Fibroblast of peridontal ligament (primary cell): ENCODE data around the gene HOXB4.

Experiments
- DNase-seq: peaks from one replicate; pipeline ENCODE4 v3.0.0-alpha.2; 2010; ENCODE audit errors: extremely low read depth

Gene HOXB4

DNA sequence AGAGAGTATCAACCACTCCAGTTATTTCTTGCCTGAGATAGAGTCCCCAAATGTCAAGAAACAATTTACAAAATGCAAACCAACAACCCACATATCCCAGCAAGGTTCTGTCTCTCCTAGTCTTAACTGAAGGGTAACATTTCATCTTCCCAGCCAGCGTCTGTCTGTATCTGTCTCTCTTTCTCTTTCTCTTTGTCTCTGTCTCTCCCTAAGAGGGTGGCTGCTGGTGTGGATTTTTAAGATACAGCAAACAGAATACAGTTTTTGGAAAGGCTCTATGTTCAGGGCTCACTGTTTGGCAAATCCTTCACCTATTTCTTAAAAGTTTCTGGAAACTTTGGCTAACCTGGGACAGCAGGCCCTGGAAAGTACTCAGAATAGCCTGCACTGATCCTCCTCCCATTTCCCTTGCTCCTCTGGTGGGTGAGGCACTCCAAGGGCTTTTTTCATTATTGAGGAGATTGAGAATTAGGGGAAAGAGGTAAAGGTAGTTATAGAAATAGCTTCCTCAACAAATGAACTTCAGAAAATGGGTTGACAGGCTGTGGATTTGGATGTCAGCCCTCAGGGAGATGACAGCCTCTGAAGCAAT, 6.2 kb downstream of the HOXB4 start:
- DNase-seq = no peak

DNA sequence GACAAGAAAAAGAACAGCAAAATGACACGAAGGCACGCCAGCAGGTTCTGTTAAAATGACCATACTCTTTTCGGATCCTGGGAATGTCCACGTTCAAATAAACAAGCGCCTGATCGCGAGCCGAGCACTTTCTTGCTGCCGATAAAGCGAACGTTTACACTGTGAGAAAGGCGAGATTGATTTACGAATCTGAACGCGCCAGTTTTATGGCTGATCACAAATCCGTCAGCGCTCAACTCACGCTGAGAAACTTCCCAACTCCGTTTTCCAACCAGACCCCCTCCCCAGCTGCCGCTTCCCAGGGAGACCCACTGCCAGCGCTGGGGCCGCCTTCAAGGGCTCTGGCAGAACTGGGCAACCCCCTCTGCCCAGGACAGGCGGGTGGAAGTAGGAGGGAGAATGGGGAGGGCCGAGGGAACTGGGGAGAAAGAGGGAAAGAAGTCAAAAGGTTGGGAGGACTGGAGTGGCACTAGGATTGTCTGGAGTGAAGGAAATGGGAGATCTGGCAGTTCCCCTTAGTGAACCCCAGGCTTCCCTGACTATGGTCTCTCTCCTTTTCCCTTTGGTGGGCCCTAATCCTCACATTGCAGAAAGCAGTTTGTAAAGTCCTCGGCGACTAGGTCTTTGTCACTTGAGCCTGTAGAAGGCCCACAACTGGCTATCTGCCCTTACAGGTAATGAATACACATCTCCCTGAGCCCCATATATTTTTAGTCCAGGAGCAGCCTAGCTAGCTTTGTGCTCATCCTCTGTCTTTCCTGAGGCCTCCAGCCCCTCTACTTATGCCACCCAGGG, 6.9 kb downstream of the HOXB4 start:
- DNase-seq = no peak

DNA sequence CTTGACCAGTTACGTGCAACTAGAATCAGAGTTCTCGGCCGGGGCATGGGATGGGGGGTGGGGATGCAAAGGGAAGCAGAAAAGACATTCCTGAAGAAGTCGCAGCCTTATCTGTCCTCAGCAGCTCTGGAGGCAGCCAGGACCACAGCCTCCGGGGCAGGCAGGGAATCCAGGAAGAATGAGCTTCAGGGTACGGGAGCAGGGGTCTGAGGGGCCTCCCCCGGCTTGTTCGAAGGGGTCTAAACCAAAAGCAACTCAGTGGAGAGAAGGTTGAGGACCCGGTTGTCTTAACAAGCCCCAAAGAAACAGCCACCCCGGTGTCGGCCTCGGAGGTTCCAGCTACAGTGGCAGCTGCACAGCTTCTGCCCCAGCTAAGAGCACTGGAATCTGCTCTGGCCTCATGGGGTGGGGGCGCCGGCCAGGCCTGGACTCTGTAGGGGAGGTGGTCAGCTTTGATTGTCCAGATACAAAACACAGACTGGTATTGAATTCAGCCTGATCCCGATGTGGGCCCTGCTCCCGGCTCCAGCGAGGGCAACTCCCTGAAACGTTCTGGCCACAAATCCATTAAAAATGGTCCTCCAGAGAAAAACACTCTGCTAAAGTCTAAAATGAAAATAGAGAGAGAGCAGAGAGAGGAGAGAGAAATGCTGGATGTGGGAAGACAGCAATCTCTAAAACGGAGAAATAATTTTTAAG, 7.7 kb downstream of the HOXB4 start:
- no peak for DNase-seq

DNA sequence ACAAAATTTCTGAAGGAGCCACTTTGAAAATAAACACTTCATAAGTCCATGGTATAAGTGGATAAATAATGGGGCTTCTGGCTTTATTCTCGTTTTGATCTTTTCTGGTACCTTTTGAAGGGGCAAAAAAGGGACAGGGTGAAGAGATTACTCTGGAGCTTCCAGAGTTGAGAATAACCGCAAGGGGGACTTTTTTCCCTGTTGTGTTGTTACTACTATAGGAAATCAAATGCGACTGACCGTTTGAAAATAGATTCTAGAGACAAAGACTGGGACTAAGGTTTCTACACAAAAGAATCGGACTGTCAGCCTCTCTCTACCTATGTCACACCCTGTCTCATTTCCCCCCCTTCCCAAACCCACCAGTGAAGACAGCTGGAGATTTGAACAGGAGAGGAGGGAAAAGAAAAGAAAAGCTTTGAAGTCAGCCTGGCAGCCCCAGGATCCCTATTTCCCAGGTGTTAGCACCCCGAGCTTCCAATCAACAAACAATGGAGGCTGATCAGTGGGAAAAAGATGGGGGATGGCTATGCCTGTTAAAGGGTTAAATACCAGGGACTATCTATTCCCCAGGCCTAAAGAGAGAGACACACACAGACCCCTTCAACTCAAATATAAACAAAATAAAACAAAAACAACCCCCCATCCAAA, 8.4 kb downstream of the HOXB4 start:
- no peak for DNase-seq

DNA sequence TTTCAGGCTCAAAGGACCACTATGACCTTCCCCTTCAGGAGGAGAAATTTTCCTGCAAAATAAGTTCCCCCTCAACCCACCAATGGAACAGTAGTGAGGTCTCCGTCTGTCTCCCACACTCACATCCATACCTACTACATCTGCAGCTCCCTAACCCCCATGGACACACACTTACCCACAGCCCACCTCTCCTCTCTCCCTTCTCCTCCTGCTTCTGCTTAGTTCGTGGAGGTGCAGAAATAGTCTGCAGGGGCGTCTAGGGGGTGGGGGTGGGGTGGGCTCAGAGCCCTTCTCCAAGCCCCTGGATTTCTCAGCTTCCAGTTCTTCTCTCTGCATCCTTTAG, 8.9 kb downstream of the HOXB4 start:
- DNase-seq = no peak

DNA sequence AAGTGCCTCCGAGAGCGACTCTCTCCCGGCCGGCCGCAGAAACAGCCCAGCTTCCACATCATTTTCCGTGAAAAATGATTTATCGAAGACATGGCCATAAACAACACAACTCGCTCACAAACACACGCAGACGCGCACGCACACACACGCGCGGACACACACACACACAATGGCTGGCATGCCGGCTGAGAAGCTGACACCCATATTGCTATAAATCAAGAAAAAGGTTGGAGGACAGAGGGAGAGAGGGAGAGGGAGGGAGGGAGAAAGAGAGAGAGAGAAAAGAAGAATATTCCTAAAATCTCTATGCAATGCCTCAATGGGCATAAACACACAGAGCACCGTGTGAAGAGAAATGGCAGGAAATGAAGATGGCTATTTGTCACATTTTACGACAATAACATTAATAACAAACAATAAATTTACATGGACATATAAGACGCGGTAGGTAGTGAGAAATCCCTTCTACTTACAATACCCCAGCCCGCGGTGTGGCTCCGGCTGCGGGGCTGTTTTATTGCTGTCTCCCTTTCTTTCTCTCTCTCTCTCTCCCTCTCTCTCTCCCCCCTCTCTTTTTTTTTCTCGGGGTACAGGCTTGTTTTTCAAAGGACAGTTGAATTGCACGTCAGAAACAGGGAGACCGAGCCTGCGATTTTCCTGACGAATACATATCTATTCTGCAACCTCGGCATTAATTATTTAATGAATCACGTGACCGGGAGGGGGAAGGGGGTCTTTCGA, 9.5 kb downstream of the HOXB4 start:
- no peak for DNase-seq

DNA sequence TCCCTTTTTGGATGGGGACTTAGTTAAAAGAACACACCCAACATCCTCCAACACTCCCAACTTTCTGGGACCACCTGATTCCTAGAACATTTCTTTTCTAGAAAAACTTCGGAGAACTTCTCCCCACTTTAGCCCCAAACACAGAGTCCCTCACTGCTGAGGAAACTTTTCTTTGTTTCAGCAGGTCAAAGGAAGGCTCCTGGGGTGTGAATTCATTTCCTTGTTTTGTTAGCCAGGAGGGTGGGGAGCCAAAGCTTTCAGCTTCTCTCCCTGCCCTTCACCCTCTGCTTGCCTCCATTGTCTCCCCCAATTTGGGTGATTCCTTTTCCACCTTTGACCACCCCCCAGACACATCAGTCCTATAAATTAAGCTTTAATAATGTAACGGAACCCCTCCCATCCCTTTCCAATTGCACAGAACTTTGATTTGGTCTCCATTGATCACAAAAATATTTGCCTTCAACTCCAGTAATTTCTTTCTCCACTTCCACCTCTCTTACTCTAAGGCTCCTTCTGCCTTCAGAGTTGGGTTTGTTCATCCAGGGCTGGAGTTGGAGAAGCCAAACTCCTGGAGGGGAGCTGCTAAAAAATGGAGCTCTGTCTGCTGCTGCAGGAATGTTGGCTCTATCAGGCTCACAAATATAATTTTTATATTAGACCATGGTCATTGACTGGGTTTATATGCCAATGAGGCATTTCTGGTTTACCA, 10.3 kb downstream of the HOXB4 start:
- DNase-seq = no peak

DNA sequence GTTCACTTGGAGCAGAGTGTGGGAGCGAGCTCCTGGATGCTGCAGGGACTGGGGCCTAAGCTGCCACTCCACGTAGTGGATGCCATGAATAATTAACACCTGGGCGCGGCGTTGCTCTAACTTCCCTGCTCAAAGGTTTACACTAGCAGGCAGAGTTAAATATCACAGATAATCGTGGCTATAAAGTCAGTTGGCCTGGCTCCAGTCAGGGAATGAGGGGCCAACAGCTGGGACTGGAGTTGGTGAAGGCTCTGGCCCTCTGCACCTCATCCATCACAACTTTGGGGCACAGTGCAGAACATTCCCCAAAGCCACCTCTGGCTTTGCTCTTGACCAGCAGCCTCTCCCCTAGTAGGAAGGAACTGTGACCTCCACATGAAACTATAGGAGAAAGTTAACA, 10.9 kb downstream of the HOXB4 start:
- no peak for DNase-seq

DNA sequence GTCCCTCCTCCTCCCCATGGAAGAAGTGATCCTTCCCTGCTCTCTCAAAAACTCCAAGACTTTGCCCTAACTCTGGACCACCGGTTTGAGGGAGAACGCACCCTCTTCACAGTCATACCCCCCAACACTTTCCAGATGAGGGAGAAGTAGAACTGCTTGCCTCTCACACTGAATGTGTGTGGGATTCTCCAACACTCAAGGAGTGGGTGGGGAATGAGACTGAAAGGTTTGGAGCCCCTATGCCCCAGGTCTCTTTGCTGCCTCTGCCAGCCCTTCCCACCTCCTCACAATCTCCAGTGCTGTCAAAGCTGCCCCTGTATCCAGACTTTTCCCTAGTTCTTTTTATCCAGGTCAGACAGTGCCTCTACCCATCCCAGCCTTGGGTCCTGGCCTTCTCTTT, 11.4 kb downstream of the HOXB4 start:
- no peak for DNase-seq

DNA sequence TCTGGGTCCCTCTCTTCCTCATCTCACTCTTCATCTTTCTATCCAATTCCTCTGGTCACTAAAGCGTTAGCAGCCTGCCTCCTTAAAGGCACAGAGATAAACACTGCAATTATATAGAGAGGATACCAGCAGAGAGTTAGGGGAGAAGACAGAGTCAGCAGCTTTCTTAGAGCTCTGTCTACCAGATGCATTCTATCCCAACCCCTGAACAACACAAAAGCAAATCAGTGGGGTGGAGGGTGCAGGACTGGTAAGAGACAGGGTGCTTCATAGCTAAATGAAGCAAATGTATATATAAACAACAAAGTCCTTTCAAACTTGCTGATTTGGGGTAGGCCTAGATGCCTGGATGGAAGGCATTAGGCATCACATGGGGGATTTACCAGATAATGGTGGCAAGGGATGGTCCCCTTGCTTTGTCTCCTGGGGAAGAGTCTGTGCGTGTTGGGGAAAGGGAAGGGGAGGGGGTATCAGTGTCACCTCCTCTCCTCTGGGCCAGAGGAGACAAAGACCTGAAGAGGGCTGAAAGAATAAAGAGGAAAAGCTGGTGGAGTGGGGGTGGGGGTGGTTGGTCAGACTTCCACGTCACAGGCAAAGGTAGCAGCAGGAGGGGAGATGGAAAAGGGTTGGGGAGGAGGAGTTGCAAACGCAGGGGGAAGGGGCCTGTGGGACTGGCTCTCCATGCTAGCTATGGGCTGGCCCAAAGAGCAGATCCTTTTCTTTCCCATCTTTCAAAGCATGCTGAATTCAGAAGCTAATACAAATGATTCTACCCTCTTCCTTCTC, 12.0 kb downstream of the HOXB4 start:
- DNase-seq = no peak

DNA sequence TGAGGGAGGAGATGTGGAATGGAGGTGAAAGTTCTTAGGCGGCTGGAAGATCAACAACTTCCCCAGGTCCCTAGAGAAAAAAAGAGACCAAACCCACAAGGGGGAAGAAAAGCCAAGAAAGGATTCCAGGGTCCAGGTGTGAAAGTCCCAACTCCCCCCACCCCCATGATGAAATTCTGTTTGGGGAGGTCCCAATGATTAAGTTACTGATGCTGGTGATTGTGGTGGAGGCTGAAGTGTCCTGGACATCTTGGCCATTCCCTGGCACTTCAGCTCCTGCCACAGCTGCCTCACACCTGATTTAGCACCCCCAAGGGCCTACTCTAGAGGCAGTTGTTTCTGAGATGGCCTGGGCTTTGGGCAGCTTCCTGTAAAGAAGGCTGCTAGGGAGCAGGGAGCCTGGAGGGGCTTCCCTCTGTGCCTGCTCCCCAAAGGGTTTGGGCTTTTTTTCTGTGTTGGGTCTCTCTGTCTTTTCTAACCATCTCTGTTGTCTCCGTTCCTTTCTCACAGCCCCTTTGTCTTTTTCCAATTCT, 13.1 kb downstream of the HOXB4 start:
- no peak for DNase-seq

DNA sequence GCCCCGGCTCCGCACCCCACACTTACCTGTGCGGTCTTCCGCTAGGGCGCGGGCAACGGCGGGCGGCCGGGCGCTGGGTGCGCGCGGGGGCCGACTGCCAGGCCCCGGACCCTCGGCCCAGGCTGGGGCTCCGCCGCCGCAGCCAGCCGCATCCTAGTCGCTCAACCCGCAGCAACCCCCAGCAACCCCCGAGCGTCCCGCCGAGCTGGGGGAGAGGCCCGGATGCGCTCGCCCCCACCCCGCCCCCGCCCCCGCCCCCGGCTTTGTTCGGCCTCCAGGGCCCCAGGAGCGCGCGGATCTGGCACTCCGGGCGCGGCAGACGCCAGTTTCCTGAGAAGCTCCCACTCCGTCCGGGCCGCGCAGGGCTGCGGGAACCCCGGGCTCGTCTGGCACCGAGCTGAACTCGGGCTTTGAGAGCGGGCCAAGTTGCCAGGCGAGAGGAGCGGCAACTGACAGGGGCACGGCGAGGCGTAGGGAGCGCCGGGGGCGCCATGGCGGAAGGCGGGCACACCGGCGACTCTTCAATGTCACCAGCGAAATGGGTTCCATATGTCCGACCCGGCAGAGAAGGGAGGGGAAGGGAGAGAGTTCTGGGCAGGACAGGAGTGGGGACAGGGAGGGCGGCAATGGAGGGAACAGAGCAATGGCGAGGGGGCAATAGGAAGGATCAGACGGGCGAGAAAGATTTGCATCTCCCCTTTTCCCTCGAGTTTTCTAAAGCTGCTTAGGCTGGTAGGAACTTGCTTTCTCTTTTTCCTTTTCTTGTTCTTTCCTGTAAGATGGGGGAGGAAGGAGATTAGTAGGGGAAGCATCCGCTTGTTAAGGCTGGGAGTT, 13.7 kb downstream of the HOXB4 start:
- DNase-seq = no peak

DNA sequence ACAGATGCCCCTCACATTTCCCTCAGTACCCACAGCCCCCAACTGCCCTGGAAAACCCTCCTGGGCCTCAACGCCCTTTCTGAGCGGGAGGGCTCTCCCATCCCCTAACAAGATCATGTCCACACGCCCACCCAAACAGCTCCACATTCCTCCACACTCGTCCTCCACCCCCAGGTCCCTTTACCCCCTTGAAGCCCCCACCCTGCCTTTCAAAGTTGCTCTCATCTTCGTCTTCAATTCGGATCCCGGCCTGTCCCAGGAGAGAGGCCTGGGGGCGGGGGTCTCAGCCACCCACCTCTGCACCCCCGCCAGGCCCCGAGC, 14.3 kb downstream of the HOXB4 start:
- no peak for DNase-seq

DNA sequence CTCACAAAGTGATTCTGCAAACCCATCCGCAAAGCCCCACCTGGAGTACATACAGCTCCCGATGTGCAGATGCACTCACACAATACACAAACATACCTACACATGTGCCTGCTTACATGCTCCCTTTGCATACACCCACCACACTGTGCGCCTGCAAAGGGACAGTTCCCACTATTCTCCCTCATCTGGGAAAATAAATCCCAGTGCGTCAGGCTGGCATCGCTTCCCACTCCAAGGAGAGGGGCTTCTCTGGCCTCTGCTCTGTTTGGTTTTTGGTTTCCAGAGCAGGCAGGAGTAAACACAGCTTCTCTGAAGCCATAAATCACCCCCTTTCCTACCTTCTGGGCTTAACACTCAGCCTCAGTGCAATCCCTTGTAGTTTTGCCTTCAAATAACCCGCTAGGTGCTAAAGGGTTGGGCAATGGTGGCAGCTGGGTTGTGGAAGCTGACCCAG, 14.7 kb downstream of the HOXB4 start:
- no peak for DNase-seq

DNA sequence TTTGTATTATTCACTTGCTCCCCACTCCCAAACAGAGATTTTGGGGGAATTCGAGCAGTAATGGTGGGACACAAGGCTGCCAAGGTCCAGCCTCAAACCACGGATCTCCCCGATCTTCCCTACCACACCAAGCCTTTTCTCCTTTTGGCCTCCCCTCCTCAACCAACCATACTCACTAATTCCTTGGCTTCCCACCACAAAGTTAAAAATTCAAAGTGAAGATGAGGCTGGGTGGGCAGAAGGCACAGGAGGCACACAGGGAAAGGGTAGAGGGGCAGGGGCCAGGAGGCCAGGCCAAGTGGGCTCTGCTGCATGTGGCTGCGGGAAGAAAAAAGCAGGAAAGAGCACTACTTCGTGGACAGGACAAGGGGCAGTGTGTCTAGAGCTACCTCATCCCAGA, 15.2 kb downstream of the HOXB4 start:
- no peak for DNase-seq

DNA sequence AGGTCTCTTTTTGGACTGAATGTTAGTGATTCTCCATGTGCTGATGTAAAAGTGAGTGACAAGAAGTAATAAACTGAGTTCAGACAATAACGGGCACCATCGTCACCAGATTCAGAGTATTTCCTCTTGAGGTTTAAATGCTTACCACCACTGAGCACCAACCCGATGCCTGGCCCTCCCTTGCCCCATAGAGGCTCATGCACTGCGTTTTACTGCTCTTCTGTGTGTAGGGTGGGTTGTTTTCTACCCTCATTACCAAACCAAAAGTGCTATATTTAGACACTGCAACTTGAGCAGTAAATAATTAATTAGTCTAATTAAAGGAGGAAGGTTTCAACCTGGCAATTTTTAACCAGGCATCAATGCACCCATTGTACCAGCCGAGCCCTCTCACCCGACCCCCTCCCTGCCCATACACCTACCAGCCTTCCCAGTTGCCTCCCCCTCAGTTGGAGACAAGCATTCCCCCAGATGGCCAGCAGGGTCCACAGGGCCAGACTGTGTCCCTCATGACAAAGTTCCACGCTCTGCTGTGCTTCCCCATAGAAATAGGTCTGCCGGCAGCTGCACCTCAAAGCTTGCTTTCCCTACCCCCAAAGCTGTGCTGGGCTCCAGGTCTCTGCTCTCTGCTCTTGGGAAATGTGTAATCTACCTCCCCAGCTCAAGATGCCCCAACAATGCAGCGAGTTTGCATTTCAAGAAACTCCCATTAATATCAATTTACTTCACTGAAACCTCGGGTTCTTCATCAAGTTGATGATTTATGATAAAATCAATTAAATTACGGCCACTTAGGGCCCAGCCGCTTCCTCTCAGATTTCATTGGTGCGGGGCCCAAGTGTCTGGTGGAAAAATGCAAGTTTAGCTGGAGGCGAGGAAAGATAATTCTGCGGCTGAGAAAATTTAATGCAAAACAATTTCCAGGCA, 16.0 kb downstream of the HOXB4 start:
- no peak for DNase-seq

DNA sequence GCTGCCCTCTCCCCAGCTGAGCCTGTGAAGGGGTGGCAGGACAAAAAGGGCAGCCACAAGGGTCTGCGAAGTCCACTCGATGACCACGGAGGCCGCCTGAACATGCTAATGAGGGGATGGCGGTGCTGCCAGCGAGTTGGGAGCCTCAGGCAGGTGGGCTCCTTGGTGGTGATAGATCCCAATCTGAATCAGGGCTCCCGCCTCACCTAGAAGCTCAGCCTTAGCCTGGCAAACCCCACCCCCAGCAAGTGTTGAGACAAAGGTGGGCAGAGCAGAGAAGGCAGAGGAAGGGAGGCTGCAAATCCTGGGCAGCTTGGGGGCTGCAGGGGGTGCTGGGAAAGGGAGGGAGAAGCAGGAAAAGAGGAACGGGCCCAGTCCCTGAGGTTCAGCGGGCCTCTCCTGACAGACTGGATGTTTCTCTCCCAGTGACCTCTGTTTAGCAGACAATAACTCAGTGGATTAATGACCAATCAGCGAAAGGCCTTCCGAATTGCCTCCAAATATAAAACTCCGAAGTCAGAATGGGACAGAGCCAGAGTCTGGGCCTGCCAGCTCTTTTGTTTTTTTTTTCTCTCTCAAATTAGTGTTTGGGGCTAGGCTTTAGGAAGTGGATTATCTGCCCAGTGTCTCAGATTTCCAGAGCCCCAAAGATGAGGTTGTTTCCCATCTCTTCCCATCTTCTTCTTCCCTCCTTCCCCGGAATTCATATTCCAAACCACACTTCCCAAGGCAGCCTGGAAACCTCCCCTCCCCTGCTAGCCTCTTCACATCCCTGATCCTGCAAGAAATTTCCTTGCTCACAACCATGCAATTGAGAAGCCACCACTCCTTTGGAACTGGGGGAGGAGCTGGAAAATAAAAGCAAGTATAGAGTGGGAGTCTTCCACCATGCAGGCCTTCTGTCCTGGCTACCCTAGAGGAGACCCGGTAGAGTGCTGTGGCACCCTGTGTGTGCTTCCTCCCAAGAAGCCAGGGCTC, 18.0 kb downstream of the HOXB4 start:
- no peak for DNase-seq
